HG03469 (cell line): ENCODE measurements around the gene SRRM1.
"Not testable (repeated sequence)": the region's sequence is repeated elsewhere in the genome, so short reads cannot be mapped to it uniquely, and the experiment has no call there.

Experiments
- ATAC-seq: cut with Tn5 transposase; IDR thresholded peaks from one replicate; pipeline ENCODE4 v1.9.1; 2021; ENCODE audit warnings: mild to moderate bottlenecking, moderate library complexity, moderate number of reproducible peaks; ENCODE audit not compliant: unreplicated experiment

The SRRM1 gene

DNA sequence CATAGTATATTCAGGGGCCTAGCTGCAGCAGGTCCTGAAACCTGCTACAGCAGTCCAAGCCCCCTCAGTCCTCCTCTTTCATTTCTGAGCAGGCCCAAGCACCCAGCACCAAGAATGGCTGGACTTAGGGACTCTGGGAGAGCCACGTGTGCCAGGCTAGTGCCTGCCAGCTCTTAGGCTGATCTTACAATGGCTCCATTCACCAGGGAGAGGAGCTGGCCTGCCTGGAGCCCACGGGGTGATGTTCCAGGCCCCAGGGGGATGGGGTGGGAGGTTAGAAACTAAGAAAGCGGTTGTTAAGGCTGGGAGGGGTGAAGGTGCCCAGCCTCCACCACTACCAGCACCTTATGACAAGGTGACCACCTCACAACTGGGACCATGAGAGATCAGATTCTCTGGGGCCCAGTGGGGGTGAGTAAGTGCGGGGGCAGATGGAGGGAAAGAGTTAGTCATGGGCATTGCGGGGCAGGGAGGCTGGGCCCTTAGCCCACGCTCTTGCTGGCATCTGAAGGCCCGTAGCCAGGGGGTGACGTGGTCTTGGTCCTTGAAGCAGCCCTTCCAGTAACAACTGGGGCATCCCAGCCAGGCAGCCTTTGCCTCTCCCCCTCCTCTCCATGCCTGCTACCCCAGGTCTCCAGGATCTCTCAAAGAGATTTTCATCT lies 71.9 kb downstream of the SRRM1 start:
- ATAC-seq: no peak

DNA sequence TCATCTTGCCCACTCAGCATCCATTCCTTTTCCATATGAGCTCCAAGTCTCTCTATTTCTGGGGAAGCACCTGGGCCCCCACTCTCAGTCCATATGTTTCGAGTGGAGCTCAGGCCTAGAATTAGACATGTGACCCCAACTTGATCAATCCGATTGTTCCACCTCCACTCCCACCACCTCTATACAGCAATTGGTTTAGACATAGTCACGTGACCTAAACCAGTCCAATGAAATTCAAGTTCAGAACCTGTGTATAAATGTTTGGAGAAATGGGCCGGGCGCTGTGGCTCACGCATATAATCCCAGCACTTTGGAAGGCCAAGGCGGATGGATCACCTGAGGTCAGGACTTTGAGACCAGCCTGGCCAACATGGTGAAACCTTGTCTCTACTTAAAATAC lies 72.6 kb downstream of the SRRM1 start:
- ATAC-seq: no peak

DNA sequence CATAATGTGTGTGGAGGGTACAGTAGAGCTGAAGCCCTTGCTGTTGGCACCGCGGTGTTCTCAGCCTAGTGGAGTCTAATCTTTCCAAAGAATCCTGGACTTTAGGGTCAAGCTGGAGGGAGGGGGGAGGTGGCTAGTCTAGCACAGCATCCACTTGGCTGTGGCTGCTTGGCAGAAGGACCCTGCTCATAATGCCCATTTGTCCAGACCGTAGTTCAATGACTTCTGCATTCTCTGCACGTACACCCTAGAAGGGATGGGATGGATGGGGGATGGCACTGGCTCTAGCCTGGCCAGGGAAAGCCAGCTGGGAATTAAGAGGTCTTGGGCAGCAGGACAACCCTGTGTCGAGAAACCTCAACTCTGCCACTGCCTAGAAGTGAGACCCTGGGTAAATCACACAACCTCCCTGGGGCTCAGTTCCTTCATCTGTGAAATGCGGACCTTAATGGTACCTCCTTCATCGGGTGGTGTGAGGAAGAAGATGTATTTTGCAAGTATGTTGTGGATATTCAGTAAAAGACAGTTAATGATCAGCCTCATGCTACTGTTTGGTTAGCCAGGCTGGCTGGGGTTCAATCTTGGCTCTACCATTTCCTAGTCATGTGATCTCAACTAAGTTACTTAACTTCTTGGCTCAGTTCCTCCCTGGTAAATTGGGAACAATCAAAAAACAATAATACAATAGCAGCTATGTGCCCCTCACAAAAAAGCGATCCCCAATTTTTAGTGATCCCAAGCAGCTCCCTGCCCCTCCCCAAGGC lies 75.0 kb downstream of the SRRM1 start:
- no peak for ATAC-seq

DNA sequence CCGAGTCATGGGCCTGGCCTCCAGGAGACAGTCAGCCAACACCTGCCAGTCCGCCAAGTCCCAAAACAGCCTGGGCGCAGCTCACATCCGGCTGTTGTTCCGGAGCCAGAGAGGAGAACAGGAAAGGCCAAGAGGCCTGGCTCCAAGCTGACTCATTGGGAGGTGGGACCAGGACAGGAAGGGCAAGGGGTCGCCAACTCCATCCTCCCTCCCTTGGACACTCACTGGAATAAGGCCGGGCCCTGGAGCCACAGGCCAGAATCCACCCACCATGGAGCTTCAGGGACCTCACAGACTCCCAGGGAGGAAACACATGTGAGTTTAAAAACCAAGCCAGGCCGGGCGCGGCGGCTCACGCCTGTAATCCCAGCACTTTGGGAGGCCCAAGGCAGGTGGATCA lies 77.0 kb downstream of the SRRM1 start:
- ATAC-seq: no peak

DNA sequence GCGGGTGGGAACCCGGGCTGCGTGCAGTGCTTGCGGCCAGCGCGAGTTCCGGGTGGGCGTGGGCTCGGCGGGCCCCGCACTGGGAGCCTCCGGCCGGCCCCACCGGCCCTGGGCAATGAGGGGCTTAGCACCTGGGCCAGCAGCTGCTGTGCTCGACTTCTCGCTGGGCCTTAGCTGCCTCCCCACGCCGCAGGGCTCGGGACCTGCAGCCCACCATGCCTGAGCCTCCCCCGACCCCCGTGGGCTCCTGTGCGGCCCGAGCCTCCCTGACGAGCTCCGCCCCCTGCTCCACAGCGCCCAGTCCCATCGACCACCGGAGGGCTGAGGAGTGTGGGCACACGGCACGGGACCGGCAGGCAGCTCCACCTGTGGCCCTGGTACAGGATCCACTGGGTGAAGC lies 78.4 kb downstream of the SRRM1 start:
- ATAC-seq: no peak

DNA sequence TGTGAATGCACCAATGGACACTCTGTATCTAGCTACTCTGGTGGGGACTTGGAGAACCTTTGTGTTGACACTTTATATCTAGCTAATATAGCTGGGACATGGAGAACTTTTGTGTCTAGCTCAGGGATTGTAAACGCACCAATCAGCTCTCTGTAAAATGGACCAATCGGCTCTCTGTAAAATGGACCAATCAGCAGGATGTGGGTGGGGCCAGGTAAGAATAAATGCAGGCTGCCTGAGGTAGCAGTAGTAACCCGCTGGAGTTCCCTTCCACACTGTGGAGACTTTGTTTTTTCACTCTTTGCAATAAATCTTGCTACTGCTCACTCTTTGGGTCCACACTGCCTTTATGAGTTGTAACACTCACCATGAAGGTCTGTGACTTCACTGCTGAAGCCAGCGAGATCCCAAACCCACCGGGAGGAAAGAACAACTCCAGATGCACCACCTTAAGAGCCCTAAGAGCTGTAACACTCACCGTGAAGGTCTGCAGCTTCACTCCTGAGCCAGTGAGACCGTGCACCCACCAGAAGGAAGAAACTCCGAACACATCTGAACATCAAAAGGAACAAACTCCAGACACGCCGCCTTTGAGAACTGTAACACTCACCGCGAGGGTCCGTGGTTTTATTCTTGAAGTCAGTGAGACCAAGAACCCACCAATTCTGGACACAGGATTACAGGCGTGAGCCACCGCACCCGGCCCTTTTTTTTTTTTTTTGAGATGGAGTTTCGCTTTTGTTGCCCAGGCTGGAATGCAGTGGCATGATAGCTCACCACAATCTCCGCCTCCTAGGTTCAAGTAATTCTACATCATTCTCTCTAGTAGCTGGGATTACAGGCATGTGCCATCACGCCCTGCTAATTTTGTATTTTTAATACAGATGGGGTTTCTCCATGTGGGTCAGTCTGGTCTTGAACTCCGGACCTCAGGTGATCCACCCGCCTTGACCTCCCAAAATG lies 79.3 kb downstream of the SRRM1 start:
- not testable (repeated sequence) for ATAC-seq
